SW480 (cell line): ENCODE data around the gene NCOR2.

Source experiments
- DNase-seq: peaks from one replicate; pipeline ENCODE4 v3.0.0-alpha.2; 2016; ENCODE audit warnings: low spot score

The NCOR2 gene

GRCh38 chr12:124577374-124577773 is 10.0 kb upstream of the NCOR2 start:
- no peak for DNase-seq

- no peak for DNase-seq
Measured at GRCh38 chr12:124576061-124576650, 8.7 kb upstream of the NCOR2 start.

DNA sequence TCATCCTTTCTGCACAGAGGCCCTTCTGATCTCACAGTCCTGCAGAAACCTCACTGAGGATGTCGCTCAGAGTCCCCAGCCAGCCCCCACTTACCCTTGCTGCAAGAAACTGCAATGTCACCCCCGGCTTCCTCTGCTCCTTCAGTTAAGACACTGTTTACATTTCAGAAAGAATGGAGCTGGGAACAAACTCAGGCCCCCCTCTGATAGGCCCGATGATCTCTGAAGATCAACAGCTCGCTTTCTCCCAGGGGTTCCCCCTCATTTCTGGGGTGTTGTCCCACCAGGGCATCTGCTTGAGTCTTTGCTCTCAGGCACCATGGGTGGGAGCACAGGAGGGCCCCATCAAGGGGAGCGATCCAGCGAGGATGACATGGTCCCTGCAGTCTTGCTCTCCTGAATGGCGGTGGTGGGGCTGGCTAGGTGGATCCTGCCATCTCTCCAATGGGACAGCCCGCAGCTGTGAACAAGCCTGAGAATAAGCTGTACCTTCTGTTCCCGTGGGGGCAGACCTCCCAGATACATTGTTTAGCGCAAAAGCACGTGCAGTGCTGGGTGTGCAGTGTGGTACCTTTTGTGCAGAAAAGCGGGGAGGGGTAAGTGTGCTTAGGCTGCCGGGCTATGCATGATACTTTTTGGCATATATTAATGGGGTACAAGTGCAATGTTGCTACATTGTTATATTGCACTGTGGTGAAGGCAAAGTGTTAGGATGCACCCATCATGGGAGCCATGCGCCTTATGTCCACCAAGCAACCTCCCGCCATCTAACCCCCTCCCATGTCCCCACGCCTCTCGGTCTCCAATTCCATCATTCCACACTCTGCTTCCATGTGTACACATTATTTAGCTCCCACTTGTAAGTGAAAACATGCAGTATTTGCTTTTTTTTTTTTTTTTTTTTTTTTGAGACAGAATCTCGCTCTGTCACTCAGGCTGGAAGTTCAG is 6.7 kb upstream of the NCOR2 start:
- no peak for DNase-seq

- DNase-seq = no peak
Measured at GRCh38 chr12:124571556-124571955, 4.1 kb upstream of the NCOR2 start.

DNA sequence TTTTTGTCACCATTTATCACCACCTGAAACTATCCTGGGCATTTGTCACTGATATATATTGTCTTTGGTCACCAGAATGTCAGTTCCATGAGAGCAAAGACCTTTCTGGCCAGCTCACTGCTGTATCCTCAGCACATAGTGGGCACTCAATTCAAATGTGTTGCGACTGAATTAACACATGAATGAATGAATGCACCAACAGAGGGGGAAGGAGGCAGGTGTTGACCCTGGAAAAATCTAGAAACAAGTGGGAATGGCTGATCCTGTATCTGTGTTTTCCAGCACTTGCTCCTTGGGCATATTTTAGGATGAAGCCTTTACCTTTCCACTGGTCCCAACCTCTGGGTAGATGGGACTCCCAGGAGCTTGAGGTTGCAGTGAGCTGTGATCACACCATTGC is 3.4 kb upstream of the NCOR2 start:
- DNase-seq = no peak

- no peak for DNase-seq
Measured at GRCh38 chr12:124569375-124570148, 2.1 kb upstream of the NCOR2 start.

DNA sequence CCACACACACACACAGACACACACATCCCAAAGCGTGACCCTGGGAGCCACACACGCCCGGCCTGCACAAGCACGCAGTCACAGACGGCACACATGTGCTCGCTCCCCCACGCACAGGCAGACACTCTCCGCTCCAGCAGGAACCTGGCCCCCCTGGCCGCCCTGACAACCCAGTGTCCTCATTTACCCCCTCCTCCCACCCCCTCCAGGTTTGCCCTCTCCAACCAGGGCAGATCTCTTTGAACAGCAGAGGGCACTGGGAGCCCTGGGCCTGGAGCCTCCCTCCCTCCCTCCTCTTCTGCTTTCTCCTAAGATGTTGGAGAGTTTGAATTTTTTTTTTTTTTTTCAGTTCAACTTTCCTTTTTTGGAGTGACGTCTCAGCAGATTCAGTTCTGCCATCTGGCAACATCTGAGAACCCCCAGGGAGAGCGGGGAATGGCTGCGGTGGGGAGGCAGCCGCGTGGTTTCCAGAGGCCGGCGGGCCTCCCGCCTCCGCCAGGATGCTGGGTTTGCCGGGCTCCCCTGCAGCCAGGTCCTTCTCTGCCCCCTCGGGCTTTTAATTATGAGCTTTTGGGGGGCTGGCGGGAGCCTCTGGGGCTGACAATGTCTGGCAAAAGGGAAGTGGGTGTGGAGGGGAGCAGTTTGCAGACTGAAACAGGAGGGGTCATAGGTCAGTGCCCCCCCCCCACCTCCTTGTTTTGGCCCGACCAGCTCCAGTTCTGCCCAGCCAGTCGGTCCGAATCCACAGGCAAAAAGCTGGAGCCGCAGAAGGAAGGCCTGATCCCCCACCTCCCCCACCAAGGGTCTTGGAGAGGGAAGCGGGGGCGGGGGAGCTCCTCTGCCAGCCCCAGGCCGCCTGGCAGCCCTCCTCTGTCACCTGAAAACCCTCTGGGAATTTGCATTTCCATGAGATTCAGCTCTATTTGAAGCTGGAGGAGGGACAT is 1.3 kb upstream of the NCOR2 start:
- peak; percentile 48 for DNase-seq

DNA sequence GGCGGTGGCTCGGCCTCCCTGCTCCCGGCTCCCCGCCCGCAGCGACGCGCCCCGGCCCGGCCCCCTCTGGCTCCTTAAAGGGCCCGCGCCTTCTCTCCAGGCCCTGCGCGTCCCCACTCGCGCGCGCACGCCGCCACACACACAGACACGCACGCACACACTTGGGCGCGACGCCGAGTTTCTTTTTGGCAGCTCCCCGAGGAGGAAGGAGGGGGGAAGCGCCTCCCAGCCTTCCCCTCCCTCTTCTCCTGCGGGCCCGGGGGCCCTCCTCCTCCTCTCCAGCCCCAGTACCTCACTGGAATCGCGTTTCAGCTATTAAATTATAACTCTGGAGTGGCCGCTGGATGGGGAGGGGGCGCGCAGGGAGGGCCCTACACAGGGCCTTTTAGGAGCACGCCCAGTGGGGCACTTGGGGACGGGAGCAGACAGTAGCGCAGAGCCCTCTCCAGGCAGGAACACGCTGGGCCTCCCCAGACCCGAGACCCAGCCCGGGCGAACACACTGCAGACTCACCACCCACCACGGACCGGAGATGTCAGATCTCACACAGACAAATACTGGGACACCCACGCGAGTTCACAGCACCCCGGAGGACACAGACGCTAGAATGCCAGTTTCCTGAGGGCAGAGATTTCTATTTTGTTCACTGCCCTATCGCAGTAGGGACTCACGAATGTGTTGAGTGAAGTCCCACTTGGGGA is 411 bp upstream of the NCOR2 start:
- peak; percentile 69 for DNase-seq

DNA sequence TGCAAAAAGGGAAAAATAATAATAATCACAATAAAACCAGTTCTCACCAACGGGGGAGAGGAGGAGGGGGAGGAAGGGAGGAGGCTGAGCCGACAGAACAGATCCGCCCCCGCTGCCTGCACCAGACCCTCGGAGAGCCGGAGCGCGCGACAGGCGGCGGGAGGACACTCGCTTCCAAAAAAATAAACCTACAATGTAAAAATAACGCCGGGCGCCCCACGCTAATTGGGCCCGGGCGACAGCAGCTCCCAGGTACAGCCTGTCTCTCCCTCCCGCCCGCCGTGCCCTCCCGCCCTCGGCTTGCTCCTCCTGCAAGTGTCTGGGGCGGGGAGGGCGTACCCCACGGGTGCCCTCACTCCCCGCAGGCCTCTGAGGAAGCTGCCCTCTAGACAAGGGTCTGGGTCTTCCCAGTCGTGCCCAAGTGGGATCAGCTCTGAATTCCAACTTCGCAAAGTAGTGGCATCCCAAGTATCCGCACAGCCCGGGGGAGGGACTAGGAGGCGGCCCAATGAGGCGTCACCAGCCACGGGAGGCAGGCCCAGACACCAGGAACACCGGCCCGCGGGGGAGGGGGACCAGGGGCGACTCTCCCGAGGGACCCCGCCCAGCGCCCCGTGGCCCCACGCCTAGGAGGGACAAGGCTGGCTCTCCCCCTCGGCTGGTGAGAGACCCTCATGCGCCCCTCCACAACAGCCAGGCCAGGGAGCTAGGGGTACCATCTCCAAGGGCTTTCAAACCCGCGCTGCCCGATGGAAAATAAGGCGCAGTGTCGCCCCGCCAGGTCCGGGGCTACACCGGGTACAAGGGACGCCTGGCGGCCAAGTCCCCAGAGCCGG is 1.0 kb downstream of the NCOR2 start:
- DNase-seq = peak; percentile 76

- DNase-seq = no peak
Measured at GRCh38 chr12:124565656-124566160, 1.7 kb downstream of the NCOR2 start.

DNA sequence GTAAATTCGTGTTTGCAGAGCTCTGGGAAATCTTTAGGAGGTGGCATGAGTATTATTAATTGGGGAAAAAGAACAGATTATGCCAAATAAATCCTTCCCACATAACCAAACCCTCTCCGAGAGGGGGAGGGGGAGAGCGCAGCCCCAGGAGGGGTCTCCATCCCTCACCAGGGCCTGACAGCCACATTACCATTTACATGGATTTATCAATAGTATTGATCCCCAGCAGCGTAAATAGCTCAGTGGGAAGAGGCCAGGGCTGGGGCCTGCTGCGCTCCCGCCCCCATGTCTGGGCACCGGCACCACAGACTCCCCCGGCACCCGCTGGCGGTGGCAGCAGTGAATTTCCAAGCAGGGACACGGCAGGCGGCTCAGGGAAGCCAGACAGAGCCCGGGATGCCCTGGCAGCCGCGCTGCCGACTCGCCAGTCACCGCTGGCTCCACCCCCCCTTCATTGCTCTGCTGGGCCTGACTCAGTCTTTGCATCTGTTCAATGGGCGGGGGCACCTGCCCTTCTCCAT is 2.4 kb downstream of the NCOR2 start:
- DNase-seq = no peak

DNA sequence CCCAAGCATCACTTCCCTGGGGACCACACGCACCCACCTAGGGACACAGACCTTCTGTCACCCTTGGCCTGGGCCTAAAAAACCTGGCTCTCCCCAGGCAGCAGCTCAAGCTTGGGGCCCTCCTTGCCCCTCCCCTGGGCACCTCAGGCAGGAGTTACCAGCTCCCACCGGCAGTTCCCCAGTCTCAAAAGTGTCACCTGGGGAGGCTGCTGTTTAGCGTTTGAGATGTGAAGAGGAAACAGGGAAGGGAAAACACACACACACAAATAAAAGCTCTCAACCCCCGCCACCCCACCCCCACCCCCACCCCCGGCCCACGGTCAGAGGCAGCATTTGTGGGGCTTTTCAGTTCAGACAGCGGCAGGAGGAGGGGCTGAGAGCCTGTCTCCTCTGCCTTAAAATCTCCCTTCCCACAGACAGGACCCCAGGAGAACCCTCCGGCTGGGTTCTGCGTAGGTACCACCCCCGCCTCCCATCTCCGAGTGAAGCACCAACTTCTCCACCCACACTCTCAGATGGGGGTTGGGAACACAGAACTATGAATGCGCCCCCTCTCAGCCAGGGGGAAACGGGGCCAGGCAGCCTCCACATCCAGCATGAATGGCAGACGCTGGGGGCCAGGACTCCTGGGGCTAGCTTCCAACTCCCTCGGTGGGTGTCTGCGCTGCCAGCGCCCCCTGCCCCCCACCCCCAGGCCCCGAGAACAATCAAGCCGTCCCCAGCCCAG is 3.0 kb downstream of the NCOR2 start:
- no peak for DNase-seq

DNA sequence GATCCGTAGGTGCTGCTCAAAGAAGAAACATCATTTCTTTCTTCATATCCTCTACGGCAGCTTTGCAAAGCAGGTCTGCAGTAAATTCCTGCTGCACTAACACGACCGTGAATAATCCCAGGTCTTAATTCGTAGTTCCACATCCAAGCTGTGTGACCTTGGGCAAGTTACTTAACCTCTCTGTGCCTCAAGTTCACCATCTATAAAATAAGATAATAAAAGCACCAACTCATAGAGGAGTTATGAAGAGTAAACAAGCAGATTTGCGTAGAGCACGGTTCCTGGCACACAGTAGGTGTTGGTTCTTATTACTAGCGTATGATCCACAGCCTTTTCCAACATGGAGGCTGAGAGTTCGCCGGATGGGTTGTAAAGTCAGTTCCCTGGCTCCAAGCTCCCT is 3.6 kb downstream of the NCOR2 start:
- DNase-seq = no peak

DNA sequence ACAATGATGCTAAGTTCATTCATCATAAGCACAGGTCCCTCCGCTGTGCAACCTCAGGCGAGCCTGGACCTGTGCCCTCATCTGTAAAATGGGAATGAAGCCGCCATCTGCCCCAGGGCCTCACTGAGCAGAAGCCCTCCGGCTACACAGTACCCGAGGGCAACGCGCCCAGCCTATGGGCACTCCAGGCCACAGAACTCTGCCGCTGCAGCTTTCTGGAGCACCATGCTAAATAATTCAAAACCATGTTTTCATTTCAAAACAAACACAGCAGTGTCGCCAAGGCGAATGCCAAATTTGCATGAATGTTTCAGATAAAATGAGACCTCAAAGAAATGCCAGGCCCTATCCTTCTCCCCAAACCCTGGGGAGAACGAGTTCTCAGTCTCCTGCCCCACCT is 4.0 kb downstream of the NCOR2 start:
- no peak for DNase-seq

- DNase-seq = no peak
Measured at GRCh38 chr12:124562796-124563181, 4.6 kb downstream of the NCOR2 start.

DNA sequence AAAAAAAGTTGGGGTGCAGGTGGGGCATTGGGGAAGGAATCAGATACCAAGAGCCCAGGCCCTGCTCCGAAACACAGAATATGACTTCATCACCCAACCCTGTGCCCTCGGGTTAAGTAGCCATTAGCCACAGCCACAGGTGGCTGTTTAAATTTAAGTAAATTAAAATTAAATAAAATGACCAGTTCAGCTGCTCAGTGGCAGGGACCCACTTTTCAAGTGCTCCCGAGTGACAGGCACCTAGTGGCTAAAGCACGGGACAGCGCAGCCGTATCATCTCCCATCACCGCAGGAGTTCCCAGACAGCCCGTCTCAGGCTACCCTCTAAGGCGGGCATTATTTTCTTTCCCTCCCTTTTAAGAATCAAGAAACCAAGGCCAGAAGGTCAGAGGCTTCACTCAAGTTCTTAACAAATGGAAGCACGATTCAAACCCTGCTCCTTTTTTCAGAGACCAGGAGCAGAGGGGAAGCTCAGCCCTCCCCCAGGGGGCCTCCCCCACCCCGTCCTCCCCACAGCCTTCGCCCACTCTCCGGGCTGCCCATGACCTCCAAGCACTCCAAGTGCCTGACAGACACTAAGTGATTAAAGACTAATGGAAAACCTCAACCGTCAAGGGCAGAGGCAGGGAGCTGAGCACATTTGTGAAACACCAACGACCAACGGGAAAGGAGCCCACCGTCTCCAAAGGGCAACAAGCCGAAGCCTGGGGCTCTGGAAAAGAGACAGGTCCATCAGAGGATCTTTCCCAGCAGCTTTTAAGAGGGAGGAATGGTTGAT is 5.2 kb downstream of the NCOR2 start:
- DNase-seq = no peak

DNA sequence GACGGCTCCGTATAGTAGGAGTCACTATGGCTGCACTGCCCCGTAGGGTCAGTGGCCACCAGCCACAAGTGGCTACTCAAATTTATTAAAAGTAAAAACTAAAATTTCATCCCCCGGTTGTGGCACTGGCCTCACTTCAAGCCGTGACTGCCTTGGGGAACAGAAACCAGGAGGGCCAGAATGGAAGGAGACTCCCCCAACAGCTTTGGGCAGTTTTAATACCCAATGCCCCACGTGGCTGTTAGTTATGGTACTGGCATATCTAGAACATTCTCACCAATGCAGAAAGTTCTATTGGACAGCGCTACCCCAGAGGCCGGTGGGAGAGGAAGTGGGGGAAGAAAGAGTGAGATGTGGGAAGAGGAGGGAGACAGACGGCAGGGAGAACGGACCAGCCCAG is 6.2 kb downstream of the NCOR2 start:
- no peak for DNase-seq
